Panc1 (cell line): ENCODE data around the gene CAMKMT. TPM values are rescaled to one million over a fixed set of nuclear protein-coding genes. Genes with fewer than 3 reads are reported as not detected.
A peak's percentile ranks its signal among the peaks of the same experiment; 100 is the strongest.

Experiments used
- ATAC-seq: fragments of 200-7000 bp; cut with Tn5 transposase; 2 replicates; pipeline ENCODE4 v1.9.1; 2020; ENCODE audit warnings: mild to moderate bottlenecking, moderate library complexity
- BruUV-seq: library from RNA; stranded (reverse); fragments of 400-500 nt; replicated peaks from 2 replicates; lab custom pipeline; 2021; lab: Mats Ljungman, UMichigan
- CTCF ChIA-PET: fragments of 300-600 bp; sonication (Branson Sonifier 250); formaldehyde crosslinking; loops from one replicate; lab custom pipeline; 2022; ENCODE audit warnings: antibody characterized with exemption; lab: Charles Lee
- POLR2A ChIA-PET: fragments of 300-600 bp; sonication (Branson Sonifier 250); formaldehyde crosslinking; loops from one replicate; lab custom pipeline; 2022; ENCODE audit warnings: antibody characterized with exemption; lab: Charles Lee
- DNase-seq: peaks from one replicate; pipeline ENCODE4 v3.0.0-alpha.2; 2010; ENCODE audit warnings: low read depth, low spot score
- H3K27ac ChIP-seq: 2 replicates; pipeline ENCODE4 v1.5.1; 2011; ENCODE audit warnings: mild to moderate bottlenecking, low read length, inconsistent platforms
- H3K27me3 ChIP-seq: fragments of 200-500 bp; sonication (Bioruptor generic); 2 replicates; pipeline ENCODE4 v1.6.0; 2014; ENCODE audit warnings: low read length, inconsistent platforms; ENCODE audit not compliant: control insufficient read depth, insufficient read depth
- H3K36me3 ChIP-seq: fragments of 200-500 bp; sonication (Bioruptor generic); 2 replicates; pipeline ENCODE4 v1.5.1; 2014; ENCODE audit warnings: inconsistent platforms, mild to moderate bottlenecking, low read length, moderate library complexity; ENCODE audit not compliant: control insufficient read depth, insufficient read depth
- H3K4me1 ChIP-seq: 2 replicates; pipeline ENCODE4 v1.5.1; 2011; ENCODE audit warnings: inconsistent platforms, mild to moderate bottlenecking, low read length, moderate library complexity; ENCODE audit not compliant: control insufficient read depth, insufficient read depth
- H3K4me3 ChIP-seq, 2 experiments: 2 replicates each; pipeline ENCODE4 v1.5.1; 2011 to 2012; ENCODE audit warnings: low read depth in 2 of 2, low read length in 2 of 2, mild to moderate bottlenecking in 2 of 2, inconsistent platforms in 1 of 2, moderate library complexity in 1 of 2
- H3K9me3 ChIP-seq: fragments of 200-500 bp; sonication (Bioruptor generic); 2 replicates; pipeline ENCODE4 v1.5.1; 2014; ENCODE audit warnings: low read depth, mild to moderate bottlenecking, inconsistent platforms, low read length, moderate library complexity; ENCODE audit not compliant: control insufficient read depth, insufficient read depth
- POLR2AphosphoS5 ChIP-seq: IDR thresholded peaks from 2 replicates; pipeline ENCODE4 v1.6.1; 2012; ENCODE audit warnings: mild to moderate bottlenecking, low read depth, low read length, moderate library complexity
- REST ChIP-seq, 2 experiments: IDR thresholded peaks; 2 replicates each; pipeline ENCODE4 v1.6.1; 2011 to 2012; ENCODE audit warnings: low read depth in 2 of 2, control low read depth in 1 of 2, low read length in 1 of 2, mild to moderate bottlenecking in 1 of 2, moderate library complexity in 1 of 2; ENCODE audit not compliant: insufficient read depth in 1 of 2
- SIN3A ChIP-seq: IDR thresholded peaks from 2 replicates; pipeline ENCODE4 v1.6.1; 2012; ENCODE audit warnings: low read depth, mild to moderate bottlenecking, low read length, moderate library complexity, borderline replicate concordance; ENCODE audit not compliant: insufficient read depth
- TCF7L2 ChIP-seq: IDR thresholded peaks from 2 replicates; pipeline ENCODE4 v1.6.1; 2011; ENCODE audit warnings: mild to moderate bottlenecking, low read depth, low read length, inconsistent platforms
- in situ Hi-C: cut with HindIII; loops from 2 replicates; pipeline ENCODE4 v1.10.0; 2016; ENCODE audit warnings: low sequenced_read_pairs, low pct_unique_long_range_greater_than_20kb
- intact Hi-C: fragments of 100-400 bp; cut with micrococcal nuclease; formaldehyde crosslinking; loops from one replicate; pipeline ENCODE4 v1.10.0; 2022; ENCODE audit not compliant: unreplicated experiment
- total RNA-seq: library from RNA; stranded (reverse); gene quantifications from one replicate; pipeline ENCODE4 v1.2.1, GENCODE V29; 2021; ENCODE audit not compliant: unreplicated experiment
- TF ChIP-seq, protein P1 (sequence below): fragments of 450-650 bp; IDR thresholded peaks from 2 replicates; pipeline ENCODE4 v1.5.1; 2017; ENCODE audit warnings: mild to moderate bottlenecking

Gene CAMKMT
- total RNA-seq, 1 experiment from 2014 or later: 12.6 TPM

DNA sequence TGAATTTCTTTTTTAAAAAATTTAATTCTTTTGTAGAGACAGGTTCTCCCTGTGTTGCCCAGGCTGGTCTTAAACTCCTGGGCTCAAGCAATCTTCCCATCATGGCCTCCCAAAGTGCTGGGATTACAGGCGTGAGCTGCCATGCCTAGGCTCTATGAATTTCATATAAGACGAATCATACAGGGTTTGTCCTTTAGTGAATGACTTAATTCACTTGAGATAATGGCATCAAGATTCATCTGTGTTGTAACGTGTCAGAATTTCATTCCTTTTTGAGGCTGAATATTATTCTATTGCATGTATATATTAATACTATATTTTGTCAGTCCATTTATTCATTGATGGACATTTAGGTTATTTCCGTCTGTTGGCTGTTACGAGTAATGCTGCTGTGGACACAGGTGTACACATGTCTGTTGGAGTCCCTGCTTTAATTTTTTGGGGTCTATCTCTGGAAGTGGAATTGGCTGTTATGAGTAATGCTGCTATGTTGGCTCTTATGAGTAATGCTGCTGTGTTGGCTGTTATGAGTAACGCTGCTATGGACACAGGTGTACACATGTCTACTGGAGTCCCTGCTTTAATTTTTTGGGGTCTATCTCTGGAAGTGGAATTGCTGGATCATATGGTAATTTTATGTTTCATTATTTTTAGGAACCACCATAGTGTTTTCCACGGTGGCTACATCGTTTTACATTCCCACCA is 210.6 kb downstream of the CAMKMT start:
- ChIA-PET CTCF (no interaction called here), POLR2A (interaction anchor here (0.6 kb wide), 1 partner anchor 232 kb away, joined by 7 read pairs; no protein-coding TSS in a partner anchor)
- BruUV-seq: no TSS peak
- Histone ChIP-seq H3K27ac (no peak overlapping the region), H3K27me3 (no peaks in the 10 kb centered on the region), H3K9me3 (no peaks in the 10 kb centered on the region), H3K36me3 (no peaks in the 10 kb centered on the region), H3K4me3 (no peak overlapping the region), H3K4me1 (no peaks in the 10 kb centered on the region)
- in situ Hi-C loops: no loop called here
- ATAC-seq: peak; percentile 83
- DNase-seq: peak; percentile 18
- intact Hi-C loops: no loop called here
- TF ChIP-seq REST (IDR thresholded peaks at IDR 0.05; ENCODE audit: insufficient read depth in 1 of 2, low read depth in 2 of 2, low read length in 1 of 2): no peak
- TF ChIP-seq SIN3A: no peak
- no peak for TF ChIP-seq TCF7L2
- TF ChIP-seq, protein P1, sequence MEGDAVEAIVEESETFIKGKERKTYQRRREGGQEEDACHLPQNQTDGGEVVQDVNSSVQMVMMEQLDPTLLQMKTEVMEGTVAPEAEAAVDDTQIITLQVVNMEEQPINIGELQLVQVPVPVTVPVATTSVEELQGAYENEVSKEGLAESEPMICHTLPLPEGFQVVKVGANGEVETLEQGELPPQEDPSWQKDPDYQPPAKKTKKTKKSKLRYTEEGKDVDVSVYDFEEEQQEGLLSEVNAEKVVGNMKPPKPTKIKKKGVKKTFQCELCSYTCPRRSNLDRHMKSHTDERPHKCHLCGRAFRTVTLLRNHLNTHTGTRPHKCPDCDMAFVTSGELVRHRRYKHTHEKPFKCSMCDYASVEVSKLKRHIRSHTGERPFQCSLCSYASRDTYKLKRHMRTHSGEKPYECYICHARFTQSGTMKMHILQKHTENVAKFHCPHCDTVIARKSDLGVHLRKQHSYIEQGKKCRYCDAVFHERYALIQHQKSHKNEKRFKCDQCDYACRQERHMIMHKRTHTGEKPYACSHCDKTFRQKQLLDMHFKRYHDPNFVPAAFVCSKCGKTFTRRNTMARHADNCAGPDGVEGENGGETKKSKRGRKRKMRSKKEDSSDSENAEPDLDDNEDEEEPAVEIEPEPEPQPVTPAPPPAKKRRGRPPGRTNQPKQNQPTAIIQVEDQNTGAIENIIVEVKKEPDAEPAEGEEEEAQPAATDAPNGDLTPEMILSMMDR: no peak
- TF ChIP-seq POLR2AphosphoS5: no peak

DNA sequence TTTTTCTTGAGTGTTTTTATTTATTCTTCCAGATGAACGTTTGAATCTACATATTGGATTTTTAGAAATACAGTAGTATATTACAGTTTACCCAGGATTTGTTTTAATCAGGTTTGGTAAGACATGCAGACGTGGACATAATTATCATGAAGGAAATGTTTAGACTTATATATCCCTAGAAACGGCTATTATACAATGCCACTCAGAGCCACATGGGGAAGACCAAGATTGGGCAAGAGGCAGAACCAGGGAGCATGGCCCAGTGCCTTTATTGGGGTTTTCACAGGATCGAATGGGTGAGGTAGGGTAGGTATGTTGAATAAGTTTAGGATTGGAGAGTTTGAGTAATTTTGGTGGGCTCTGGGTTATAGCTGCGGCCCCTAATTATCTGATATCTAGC is 212.2 kb downstream of the CAMKMT start:
- intact Hi-C loops: no loop called here

More for the DNA sequence above, 212.2 kb downstream of the CAMKMT start:
- DNase-seq: no peak
- no peaks in the 10 kb centered on the region for H3K4me1 ChIP-seq
- H3K4me3 ChIP-seq: no peak overlapping the region
- in situ Hi-C loops: no loop called here
- TF ChIP-seq, protein P1: no peak
- TF ChIP-seq TCF7L2 (no peak), REST (IDR thresholded peaks at IDR 0.05; ENCODE audit: insufficient read depth in 1 of 2, low read depth in 2 of 2, low read length in 1 of 2) (no peak), SIN3A (no peak), POLR2AphosphoS5 (no peak)
- no TSS peak for BruUV-seq
- H3K9me3 ChIP-seq: no peaks in the 10 kb centered on the region
- H3K27ac ChIP-seq: no peak overlapping the region
- ATAC-seq: no peak
- ChIA-PET CTCF (no interaction called here), POLR2A (no interaction called here)
- H3K27me3 ChIP-seq: no peaks in the 10 kb centered on the region
- no peaks in the 10 kb centered on the region for H3K36me3 ChIP-seq
